Transverse colon (tissue), 4 donors: ENCODE data around the gene USP20.

Source experiments
- CTCF ChIP-seq, 5 experiments: fragments of 200-600 bp in 3 of 5; fragments of 450-650 bp in 2 of 5; sonication (generic) in 3 of 5; IDR thresholded peaks; 1 replicate in 2 of 5; 2 replicates in 3 of 5; pipeline ENCODE4 v1.5.1; 2016 to 2017; ENCODE audit warnings: antibody characterized with exemption in 5 of 5, inconsistent platforms in 3 of 5, mild to moderate bottlenecking in 2 of 5, moderate library complexity in 1 of 5
- EP300 ChIP-seq: sonication (generic); formaldehyde crosslinking; IDR thresholded peaks from one replicate; pipeline ENCODE4 v1.6.1; 2017; ENCODE audit warnings: antibody characterized with exemption, low read depth
- POLR2A ChIP-seq: fragments of 450-650 bp; IDR thresholded peaks from one replicate; pipeline ENCODE4 v1.6.1; 2016; ENCODE audit warnings: antibody characterized with exemption, mild to moderate bottlenecking, moderate library complexity
- POLR2AphosphoS5 ChIP-seq, 3 donors: sonication (generic); formaldehyde crosslinking; IDR thresholded peaks; one replicate each; pipeline ENCODE4 v1.6.1; 2016; ENCODE audit warnings: antibody characterized with exemption in 3 of 3

GRCh38 chr9:129908906-129909305 lies 73.6 kb downstream of the USP20 start:
- TF ChIP-seq CTCF (IDR thresholded peaks at IDR 0.05) = no peak
- no peak for TF ChIP-seq POLR2A
- TF ChIP-seq POLR2AphosphoS5 (IDR thresholded peaks at IDR 0.05) = no peak
- no peak for TF ChIP-seq EP300
